HepG2 (cell line): ENCODE measurements around the gene FLYWCH1. TPM values are rescaled to one million over a fixed set of nuclear protein-coding genes. Genes with fewer than 3 reads are reported as not detected.

Experiments used
- ARNT2 ChIP-seq: sonication (generic); formaldehyde crosslinking; IDR thresholded peaks from 2 replicates; pipeline ENCODE4 v1.8.0; 2022; ENCODE audit warnings: mild to moderate bottlenecking, low read depth, missing genetic modification reagents, moderate library complexity
- BCL6 ChIP-seq: IDR thresholded peaks from 2 replicates; pipeline ENCODE4 v1.6.1; 2016; ENCODE audit warnings: missing genetic modification reagents, missing compliant biosample characterization
- FOSL2 ChIP-seq: sonication (generic); formaldehyde crosslinking; IDR thresholded peaks from 2 replicates; pipeline ENCODE4 v1.4.0; 2020; ENCODE audit warnings: missing genetic modification reagents
- FUBP1 ChIP-seq: sonication (generic); formaldehyde crosslinking; IDR thresholded peaks from 2 replicates; pipeline ENCODE4 v1.5.1; 2020; ENCODE audit warnings: missing genetic modification reagents, mild to moderate bottlenecking, borderline replicate concordance
- GATAD2A ChIP-seq: IDR thresholded peaks from 2 replicates; pipeline ENCODE4 v1.6.1; 2016
- HNF4A ChIP-seq: sonication (generic); formaldehyde crosslinking; IDR thresholded peaks from 2 replicates; pipeline ENCODE4 v1.4.0; 2020; ENCODE audit warnings: missing genetic modification reagents
- MED1 ChIP-seq: sonication (generic); formaldehyde crosslinking; IDR thresholded peaks from 2 replicates; pipeline ENCODE4 v1.4.0; 2020; ENCODE audit warnings: missing genetic modification reagents
- PAX8 ChIP-seq: sonication (generic); formaldehyde crosslinking; IDR thresholded peaks from 2 replicates; pipeline ENCODE4 v1.8.0; 2022; ENCODE audit warnings: mild to moderate bottlenecking, missing genetic modification reagents, borderline replicate concordance
- RXRA ChIP-seq: sonication (generic); formaldehyde crosslinking; IDR thresholded peaks from 2 replicates; pipeline ENCODE4 v1.5.1; 2020; ENCODE audit warnings: missing genetic modification reagents
- RXRB ChIP-seq: IDR thresholded peaks from 2 replicates; pipeline ENCODE4 v1.6.1; 2016; ENCODE audit warnings: borderline replicate concordance, missing genetic modification reagents, missing compliant biosample characterization
- ZNF260 ChIP-seq: sonication (generic); formaldehyde crosslinking; IDR thresholded peaks from 2 replicates; pipeline ENCODE4 v1.4.0; 2020; ENCODE audit warnings: missing genetic modification reagents, low read depth, mild to moderate bottlenecking, borderline replicate concordance
- ZNF335 ChIP-seq: sonication (generic); formaldehyde crosslinking; IDR thresholded peaks from 2 replicates; pipeline ENCODE4 v1.4.0; 2020; ENCODE audit warnings: missing genetic modification reagents
- ZNF687 ChIP-seq: sonication (generic); formaldehyde crosslinking; IDR thresholded peaks from 2 replicates; pipeline ENCODE4 v1.5.1; 2020; ENCODE audit warnings: mild to moderate bottlenecking, missing genetic modification reagents, moderate library complexity
- ZNF777 ChIP-seq: sonication (generic); formaldehyde crosslinking; IDR thresholded peaks from 2 replicates; pipeline ENCODE4 v1.4.0; 2020; ENCODE audit warnings: missing genetic modification reagents
- ZNF792 ChIP-seq: IDR thresholded peaks from 2 replicates; pipeline ENCODE4 v1.6.1; 2016
- polyA plus RNA-seq, 8 experiments: library from polyadenylated mRNA; depleted of rRNA in 3 of 8; stranded (reverse) in 7 of 8; unstranded in 1 of 8; fragments of >200 nt; fragmentation: Illumina TruSeq in 4 of 8; extraction: Trizol in 4 of 8; gene quantifications; 2 replicates each; pipeline versions ENCODE4 v1.2.1 to v1.2.3, GENCODE V29; 2011 to 2016; ENCODE audit warnings: low read depth in 4 of 8, missing spikeins in 1 of 8, mixed read lengths in 1 of 8; ENCODE audit not compliant: insufficient read depth in 1 of 8
- total RNA-seq, 5 experiments: library from RNA; depleted of rRNA; stranded (reverse); fragments of >200 nt; fragmentation: Illumina TruSeq; extraction: Trizol; gene quantifications; 2 replicates each; pipeline ENCODE4 v1.2.3, GENCODE V29; 2016; ENCODE audit warnings: low read depth in 1 of 5
- TF ChIP-seq, protein P1 (sequence below): IDR thresholded peaks from 2 replicates; pipeline ENCODE4 v1.4.0; 2020; ENCODE audit warnings: mild to moderate bottlenecking, missing genetic modification reagents
- TF ChIP-seq, protein P2 (sequence below): IDR thresholded peaks from 2 replicates; pipeline ENCODE4 v1.6.1; 2012; ENCODE audit warnings: inconsistent platforms
- TF ChIP-seq, protein P3 (sequence below): sonication (generic); formaldehyde crosslinking; IDR thresholded peaks from 2 replicates; pipeline ENCODE4 v1.4.0; 2020; ENCODE audit warnings: missing genetic modification reagents

FLYWCH1 gene
- total and polyA plus RNA-seq, 2 of the 13 experiments (the other 11 are each of a cell fraction or from before 2014, with no cell fraction given) = 7.3 to 12.4 TPM

DNA sequence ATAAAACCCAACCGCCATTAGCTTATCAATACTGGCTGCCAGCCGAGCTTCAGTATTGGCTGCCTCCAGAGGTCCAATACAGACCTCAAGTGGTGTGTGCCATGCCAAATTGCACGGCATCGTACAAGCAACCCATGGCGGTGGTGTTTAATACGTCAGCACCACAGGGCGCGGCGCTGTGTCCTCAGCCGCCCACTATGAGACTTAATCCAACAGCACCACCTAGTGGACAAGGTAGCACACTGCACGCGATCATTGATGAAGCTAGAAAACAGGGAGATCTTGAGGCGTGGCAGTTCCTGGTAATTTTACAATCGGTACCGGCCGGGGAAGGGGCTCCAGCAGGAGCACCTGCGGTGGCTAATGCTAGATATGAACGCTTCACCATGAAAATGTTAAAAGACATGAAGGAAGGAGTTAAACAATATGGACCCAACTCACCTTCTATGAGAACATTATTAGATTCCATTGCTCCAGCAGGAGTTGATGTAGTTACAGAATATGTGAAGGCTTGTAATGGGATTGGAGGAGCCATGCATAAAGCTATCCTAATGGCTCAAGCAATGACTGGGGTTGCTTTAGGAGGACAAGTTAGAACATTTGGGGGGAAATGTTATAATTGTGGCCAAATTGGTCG, 15.4 kb downstream of the FLYWCH1 start (continued):
- TF ChIP-seq ZNF335 = no peak
- TF ChIP-seq RXRA = peak; percentile 46
- 0 out of 2 replicates have a peak, but pooled peaks have one; percentile 14 for TF ChIP-seq GATAD2A (CRISPR knock-in tag)
- no peak for TF ChIP-seq ZNF260 (CRISPR knock-in tag)
- TF ChIP-seq ZNF792 = 0 out of 2 replicates have a peak, but pooled peaks have one; percentile 37
- TF ChIP-seq, protein P1, sequence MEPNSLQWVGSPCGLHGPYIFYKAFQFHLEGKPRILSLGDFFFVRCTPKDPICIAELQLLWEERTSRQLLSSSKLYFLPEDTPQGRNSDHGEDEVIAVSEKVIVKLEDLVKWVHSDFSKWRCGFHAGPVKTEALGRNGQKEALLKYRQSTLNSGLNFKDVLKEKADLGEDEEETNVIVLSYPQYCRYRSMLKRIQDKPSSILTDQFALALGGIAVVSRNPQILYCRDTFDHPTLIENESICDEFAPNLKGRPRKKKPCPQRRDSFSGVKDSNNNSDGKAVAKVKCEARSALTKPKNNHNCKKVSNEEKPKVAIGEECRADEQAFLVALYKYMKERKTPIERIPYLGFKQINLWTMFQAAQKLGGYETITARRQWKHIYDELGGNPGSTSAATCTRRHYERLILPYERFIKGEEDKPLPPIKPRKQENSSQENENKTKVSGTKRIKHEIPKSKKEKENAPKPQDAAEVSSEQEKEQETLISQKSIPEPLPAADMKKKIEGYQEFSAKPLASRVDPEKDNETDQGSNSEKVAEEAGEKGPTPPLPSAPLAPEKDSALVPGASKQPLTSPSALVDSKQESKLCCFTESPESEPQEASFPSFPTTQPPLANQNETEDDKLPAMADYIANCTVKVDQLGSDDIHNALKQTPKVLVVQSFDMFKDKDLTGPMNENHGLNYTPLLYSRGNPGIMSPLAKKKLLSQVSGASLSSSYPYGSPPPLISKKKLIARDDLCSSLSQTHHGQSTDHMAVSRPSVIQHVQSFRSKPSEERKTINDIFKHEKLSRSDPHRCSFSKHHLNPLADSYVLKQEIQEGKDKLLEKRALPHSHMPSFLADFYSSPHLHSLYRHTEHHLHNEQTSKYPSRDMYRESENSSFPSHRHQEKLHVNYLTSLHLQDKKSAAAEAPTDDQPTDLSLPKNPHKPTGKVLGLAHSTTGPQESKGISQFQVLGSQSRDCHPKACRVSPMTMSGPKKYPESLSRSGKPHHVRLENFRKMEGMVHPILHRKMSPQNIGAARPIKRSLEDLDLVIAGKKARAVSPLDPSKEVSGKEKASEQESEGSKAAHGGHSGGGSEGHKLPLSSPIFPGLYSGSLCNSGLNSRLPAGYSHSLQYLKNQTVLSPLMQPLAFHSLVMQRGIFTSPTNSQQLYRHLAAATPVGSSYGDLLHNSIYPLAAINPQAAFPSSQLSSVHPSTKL = 0 out of 2 replicates have a peak, but pooled peaks have one; percentile 21
- TF ChIP-seq ZNF777 (CRISPR knock-in tag) = no peak
- 0 out of 2 replicates have a peak, but pooled peaks have one; percentile 23 for TF ChIP-seq ARNT2
- 0 out of 2 replicates have a peak, but pooled peaks have one; percentile 39 for TF ChIP-seq FUBP1 (CRISPR knock-in tag)
- TF ChIP-seq, protein P2, sequence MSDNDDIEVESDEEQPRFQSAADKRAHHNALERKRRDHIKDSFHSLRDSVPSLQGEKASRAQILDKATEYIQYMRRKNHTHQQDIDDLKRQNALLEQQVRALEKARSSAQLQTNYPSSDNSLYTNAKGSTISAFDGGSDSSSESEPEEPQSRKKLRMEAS = 0 out of 2 replicates have a peak, but pooled peaks have one; percentile 31
- TF ChIP-seq ZNF687 = peak; percentile 49
- TF ChIP-seq PAX8 = no peak
- peak; percentile 44; the same call in 1 of the 2 replicates for TF ChIP-seq RXRB (CRISPR knock-in tag)
- 0 out of 2 replicates have a peak, but pooled peaks have one; percentile 7 for TF ChIP-seq FOSL2
- TF ChIP-seq BCL6 (CRISPR knock-in tag) = no peak
- TF ChIP-seq HNF4A = no peak
- TF ChIP-seq, protein P3, sequence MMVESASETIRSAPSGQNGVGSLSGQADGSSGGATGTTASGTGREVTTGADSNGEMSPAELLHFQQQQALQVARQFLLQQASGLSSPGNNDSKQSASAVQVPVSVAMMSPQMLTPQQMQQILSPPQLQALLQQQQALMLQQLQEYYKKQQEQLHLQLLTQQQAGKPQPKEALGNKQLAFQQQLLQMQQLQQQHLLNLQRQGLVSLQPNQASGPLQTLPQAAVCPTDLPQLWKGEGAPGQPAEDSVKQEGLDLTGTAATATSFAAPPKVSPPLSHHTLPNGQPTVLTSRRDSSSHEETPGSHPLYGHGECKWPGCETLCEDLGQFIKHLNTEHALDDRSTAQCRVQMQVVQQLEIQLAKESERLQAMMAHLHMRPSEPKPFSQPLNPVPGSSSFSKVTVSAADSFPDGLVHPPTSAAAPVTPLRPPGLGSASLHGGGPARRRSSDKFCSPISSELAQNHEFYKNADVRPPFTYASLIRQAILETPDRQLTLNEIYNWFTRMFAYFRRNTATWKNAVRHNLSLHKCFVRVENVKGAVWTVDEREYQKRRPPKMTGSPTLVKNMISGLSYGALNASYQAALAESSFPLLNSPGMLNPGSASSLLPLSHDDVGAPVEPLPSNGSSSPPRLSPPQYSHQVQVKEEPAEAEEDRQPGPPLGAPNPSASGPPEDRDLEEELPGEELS (CRISPR knock-in tag) = peak; percentile 24; the same call in 1 of the 2 replicates
- TF ChIP-seq MED1 = peak; percentile 24; the same call in 1 of the 2 replicates
